NCI-H526 treated with DMSO at 0.1 percent for 48 hours (cell line): ENCODE data around the gene FOSB.
"Not testable (repeated sequence)": the region's sequence is repeated elsewhere in the genome, so short reads cannot be mapped to it uniquely, and the experiment has no call there.

Experiments used
- DNase-seq: peaks from one replicate; lab custom pipeline; 2025; lab: John Stamatoyannopoulos, UW

FOSB gene

DNA sequence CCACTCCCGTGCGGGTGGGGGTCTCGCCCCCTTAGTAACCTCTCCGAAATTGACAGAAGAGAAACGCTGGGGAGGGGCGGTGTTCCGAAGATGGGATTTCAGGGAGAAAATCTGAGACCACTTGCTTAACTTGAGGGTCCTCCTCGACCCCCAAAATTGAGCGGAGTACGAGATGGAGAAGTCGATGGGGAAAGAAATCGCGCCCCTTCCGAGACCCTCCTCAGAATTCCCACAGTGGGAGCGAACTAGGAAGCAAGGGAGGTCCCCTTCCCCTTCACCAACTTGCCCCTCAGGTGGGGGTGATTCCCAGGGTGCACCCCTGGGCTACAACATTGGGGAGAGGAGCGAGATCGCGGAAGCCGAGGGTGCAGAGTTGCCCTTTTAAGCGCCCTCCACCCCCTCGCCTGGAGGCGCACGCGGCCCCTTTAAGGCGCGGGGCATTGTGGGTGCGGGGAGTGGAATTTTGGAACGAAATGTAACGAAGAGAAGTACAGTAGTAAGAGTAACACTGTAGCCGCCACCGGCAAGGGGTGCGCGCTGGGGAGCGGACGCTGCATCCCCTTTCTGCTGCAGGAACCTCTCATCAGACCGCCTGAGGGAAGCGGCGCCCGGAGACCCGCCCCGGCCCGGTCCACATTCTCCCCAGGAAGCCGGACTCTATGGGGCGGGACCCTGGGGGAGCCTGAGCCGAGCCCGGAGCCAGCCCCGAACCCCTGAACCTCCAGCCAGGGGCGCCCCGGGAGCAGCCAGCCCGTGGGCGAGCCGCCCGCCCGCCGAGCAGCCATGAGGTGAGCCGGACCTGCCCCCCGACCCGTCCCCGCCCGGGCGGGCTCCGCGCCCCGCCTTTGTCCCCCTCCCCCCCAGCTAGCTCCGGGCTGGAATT is 39.4 kb downstream of the FOSB start, which contains the start of gene VASP:
VASP (plus strand) TSS at position 491 of the 883 bp plus-strand sequence; CDS start at position 784, 293 bp downstream.
- DNase-seq, result peak; percentile 49

DNA sequence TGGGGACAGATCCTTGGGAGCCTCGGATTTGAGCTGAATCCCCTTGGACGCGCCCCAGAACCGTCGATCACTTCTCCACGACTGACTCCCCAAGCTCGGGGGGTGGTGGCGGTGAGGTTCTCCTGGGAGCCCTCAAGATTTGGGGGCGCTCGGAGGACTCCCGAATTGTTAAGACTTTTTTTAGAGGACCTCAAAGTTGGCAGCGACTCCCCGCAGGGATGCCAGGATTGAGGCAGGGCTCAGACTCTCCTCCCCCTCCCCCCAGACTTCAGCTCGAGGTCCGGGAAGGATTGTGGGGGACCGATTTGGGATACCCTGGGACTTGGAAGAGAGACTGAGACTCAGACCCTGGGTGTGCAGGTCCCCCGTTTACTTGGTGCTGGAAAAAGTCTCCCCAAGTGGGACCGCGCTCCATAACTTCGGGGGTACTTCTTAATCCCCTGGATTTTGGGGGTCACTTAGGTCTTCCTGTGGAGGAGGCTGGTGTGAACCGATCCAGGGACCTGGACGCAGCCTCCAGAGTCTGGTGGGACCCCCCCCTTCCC is 40.1 kb downstream of the FOSB start:
- DNase-seq, result no peak

DNA sequence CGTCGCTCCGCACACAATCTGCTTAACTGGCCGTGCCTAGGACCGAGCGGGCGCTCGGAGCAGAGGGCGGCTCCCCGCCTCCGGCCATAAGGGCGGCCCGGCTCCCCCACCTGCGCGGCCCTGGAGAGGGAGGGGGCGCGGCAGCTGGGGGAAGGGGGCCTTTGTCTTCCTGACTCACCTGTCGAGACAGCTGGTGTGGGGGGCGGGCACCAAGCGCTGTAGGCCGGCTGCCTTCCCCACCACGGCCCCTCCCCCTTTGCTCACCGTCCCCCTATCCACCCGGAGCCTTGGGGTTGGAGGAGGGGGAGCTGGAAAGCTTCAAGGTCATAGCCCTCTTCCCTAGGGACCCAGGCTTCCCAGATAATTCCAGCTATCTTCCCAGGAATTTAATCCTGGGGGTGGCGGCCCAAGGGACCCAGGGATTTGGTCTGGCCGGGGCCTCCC is 40.6 kb downstream of the FOSB start:
- no peak for DNase-seq

DNA sequence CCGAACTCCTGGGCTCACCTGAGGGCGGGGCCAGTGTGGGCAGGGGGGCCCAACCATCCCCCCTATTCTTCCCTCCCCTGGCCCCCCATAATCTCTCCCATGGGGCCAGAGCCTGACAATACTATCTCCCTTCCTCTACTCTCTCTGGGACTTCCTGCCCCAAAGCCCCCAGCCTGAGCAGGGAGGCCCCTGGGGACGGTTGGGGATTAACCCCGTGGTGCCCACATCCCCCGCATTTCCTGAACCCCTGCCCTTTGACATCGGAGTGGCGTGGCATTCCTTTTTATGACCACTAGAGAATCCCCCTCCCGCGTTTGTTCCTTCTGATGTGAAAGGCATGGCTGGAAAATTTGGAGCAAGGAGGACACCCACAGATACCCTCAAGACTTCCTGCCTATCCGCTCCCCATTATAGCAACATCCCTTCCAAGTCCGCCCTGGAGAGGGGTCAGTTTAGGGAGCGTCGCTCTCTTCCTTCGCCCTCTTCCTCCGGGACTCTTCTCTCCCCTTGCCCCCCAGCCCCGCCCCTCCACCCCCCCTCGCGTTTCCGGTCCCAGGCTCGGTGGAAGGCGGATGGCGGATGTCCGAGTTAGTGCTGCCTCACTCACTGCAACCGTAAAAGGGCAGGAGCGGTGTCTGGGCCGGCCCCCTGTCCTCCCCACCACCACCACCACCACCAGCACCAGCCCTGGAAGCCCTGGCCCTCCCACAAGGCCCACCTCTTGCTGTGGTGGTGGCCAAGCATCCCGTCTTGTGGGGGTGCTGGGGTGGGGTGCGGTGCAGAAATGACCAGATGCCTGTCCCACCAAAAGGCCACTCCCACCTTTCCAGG is 41.3 kb downstream of the FOSB start:
- no peak for DNase-seq

DNA sequence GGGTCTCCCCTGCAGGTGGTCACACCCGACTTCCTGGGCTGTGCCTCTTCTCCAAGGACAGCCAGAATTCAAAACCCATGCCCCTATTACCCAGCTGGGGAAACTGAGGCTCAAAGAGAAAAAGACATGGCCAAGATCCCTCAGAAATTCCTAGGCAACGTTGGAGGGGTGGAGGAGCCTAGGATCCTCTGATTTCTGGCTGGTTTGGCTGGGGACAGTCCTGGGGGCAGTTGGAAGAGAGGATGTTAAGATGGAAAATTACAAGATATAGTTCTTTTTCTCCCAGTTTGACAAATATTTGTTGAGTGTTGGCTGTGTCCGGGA is 41.9 kb downstream of the FOSB start:
- no peak for DNase-seq

DNA sequence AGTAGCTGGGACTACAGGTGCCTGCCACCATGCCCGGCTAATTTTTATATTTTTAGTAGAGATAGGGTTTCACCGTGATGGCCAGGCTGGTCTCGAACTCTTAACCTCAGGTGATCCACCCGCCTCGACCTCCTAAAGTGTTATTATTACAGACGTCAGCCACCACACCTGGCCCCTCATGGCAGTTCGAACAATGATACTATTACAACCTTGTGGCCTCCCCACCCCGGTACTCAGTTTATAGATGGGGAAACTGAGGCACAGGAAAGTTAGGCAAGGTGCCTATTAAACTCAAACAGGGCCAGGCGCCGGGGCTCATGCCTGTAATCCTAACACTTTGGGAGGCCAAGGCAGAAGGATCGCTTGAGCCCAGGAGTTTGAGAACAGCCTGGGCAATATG is 42.6 kb downstream of the FOSB start:
- not testable (repeated sequence) for DNase-seq

DNA sequence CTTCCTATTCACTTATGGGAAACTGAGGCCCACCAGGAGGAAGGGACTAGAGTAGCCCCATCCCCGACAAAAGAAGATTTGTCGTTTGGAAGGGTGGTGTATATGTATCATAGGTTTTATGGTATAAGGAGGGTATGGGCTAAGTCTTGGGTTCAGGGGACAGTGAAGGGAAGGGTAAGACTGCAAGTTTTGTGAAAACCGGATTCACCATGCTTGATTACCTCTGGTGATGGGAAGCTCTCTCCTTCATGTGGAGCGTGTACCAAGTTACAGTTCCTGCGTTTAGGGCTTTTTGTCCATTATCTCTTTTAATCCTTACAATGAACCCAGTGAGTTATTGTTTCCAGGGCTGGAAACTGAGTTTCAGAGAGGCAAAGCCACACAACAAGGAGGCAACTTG is 43.3 kb downstream of the FOSB start:
- no peak for DNase-seq

DNA sequence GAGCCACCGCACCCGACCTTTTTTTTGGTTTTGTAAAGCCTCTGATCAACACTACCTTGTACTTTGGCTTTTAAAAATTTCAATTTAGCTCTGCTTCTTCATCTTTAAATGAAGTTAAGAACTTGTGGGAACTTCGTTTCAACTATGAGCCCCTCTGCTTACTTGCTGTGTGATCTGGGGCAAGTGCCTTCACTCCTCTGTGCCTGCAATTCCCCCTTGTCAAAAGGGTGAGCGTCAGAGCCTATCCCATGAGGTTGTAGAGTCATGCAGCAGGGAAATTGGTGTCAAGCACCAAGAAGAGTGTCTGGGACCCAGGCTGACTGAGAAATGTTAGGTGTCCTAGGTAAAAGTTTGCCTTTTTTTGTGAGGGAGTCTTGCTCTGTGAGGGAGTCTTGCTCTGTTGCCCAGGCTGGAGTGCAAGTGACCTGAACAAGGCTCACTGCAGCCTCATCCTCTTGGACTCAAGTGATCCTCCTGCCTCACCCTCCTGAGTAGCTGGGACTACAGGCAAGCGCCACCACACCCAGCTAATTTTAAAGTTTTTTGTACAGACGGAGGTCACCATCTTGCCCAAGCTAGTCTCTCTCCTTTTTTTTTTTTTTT is 45.2 kb downstream of the FOSB start:
- no peak for DNase-seq

DNA sequence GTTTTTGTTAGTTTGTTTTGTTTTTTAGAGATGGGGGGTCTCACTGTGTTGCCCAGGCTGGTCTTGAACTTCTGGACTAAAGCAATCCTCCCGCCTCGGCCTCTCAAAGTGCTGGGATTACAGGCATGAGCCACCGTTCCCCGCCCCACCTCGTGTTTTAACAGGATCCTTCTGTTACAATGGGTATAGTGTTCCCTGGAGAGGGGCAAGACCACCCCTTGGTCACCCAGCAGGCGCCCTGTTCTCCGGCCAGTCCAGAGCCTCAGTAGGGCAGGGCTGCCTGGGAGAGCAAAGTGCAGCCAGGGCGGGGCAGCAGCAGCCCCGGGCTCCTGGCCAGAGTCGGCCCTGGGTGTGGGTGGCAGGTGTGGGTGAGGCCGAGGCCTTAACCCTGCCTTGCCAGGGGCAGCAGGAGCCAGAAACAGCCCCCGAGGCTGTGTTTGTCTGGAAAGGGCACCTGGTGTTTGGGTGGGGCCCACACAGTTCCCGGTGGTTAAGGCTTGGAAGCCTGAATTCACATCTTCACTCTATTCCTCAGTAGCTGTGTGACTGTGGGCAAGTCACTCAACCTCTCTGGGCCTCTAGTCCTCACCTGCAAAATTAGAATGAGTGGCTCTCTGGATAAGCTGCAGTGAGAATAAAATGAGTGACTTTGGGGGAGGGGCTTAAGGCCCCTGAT is 46.7 kb downstream of the FOSB start:
- DNase-seq, result no peak

DNA sequence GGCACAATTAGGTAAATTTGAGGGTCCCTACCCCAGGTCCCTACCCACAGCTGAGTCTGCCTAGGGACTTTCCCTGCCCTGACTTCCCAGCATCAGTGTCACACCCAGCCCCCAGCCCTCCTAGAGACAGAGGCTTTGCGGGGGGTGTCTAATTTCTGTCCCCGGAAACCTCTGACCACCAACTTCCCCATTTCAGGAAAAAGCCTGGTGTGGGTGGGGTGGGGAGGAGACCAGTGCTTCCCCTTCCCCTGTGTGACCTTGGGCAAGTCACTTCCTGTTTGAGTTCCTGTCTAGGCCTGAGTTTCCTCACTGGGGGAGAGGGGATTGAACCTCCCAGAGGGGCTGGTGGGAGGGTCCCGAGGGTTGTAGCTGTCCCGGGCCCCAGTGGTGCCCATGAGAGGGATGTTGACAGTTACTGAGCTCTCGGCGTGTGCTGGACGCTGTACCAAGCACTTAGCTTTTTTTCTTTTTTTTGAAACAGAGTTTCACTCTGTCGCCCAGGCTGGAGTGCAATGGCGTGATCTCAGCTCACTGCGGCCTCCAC is 47.4 kb downstream of the FOSB start:
- no peak for DNase-seq

DNA sequence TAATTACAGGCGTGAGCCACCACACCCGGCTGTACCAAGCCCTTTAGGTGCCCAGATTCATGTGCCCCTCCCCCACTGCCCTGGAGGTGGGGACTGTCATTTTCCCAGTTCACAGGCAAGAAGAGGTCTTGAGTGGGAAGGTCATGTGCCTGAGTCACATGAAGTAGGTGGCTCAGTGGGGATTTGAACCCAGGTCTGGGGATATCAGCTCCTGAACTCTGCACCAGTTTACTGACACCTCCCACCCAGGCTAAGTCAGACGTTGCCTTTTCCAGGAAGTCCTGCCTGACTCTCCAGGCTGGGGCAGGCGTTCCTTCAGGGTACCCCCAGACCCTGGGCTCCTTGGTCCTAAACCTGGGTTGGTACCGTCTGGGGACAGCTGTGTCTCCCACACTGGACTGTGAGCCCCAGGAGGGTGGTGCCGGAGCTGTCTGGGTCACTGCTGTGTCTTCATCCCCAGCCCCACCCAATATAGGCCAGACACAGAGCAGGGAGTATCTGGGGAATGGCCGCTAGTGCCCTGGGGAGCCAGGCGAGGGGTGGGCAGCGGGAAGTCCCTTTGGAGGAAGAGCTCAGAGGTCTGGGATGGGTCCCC is 48.1 kb downstream of the FOSB start:
- no peak for DNase-seq

DNA sequence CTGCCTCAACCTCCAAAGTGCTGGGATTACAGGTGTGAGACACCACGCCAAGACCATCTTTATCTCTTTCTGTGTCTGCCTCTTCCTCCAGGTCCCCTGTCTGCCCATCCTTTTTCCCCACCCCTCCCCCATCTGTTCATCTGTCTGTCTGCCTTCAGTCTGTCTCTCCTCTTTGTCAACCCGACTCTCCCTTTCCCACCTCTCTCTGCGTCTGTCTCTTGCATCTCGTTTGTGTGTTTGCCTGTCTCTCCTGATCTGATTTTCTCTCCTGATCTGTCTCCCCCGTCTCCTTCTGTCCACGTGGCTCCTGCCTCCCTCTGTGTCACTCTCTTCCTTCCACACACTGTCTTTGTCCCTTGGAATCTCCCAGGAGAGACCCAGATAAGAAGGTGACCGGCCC is 49.4 kb downstream of the FOSB start:
- no peak for DNase-seq

DNA sequence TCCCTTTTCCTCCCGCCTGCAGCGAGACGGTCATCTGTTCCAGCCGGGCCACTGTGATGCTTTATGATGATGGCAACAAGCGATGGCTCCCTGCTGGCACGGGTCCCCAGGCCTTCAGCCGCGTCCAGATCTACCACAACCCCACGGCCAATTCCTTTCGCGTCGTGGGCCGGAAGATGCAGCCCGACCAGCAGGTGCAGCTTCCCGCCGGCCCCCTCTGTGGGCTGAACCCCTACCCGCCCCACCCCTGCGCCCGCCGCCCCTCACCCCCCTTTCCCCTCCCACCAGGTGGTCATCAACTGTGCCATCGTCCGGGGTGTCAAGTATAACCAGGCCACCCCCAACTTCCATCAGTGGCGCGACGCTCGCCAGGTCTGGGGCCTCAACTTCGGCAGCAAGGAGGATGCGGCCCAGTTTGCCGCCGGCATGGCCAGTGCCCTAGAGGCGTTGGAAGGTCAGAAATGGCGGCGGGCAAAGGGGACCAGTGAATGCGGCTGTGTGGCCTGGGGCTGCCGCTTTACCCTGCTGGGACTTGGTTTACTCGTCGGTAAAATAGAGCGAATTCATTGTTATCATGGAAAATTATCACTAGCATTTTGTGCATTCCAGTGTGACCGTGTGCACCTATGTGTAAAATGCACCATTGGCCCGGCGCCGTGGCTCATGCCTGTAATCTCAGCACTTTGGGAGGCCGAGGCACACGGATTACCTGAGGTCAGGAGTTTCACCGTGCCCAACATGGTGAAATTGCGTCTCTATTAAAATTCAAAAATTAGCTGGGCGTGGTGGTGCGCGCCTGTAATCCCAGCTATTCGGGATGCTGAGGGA is 50.1 kb downstream of the FOSB start:
- no peak for DNase-seq

DNA sequence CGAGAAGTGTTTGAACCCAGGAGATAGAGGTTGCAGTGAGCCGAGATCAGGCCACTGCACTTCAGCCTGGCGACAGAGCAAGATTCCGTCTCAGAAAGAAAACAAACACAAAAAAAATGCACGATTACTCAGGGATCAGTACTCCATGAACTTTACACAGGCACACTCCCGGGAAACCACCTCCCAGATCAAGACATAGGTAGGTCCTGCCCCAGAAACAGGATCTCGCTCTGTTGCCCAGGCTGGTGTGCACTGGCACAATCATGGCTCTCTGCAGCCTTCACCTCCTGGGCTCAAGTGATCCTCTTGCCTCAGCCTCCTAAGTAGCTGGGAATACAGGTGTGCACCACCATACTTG is 50.7 kb downstream of the FOSB start:
- DNase-seq, result no peak

DNA sequence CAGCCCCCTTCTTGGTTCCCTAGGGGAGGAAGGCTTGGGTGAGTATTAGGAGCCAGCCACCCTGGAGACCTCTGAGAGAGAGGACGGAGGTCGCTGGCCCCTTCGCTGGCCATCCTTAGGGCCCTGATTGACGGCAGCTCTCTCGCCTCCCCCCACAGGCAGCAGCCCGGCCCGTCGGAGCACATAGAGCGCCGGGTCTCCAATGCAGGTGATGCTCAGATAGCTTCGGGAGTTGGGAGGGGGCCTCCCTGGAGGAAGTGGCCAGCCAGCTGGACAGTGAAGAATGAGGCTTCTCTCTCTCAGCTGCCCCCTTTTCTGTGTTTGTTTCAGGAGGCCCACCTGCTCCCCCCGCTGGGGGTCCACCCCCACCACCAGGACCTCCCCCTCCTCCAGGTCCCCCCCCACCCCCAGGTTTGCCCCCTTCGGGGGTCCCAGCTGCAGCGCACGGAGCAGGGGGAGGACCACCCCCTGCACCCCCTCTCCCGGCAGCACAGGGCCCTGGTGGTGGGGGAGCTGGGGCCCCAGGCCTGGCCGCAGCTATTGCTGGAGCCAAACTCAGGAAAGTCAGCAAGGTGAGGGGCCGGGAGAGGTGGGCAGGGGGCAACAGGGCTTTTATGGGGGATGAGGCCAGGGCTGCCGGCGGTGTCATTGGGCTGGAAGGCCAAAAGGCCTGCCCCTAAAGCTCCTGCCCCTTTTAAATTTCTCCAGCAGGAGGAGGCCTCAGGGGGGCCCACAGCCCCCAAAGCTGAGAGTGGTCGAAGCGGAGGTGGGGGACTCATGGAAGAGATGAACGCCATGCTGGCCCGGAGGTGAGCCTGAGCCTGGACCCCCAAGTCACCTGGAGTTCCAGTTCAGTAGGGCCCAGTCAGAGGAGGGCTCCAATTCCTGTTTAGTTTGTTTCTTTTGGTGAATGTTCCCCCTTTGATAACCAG is 54.5 kb downstream of the FOSB start:
- no peak for DNase-seq

DNA sequence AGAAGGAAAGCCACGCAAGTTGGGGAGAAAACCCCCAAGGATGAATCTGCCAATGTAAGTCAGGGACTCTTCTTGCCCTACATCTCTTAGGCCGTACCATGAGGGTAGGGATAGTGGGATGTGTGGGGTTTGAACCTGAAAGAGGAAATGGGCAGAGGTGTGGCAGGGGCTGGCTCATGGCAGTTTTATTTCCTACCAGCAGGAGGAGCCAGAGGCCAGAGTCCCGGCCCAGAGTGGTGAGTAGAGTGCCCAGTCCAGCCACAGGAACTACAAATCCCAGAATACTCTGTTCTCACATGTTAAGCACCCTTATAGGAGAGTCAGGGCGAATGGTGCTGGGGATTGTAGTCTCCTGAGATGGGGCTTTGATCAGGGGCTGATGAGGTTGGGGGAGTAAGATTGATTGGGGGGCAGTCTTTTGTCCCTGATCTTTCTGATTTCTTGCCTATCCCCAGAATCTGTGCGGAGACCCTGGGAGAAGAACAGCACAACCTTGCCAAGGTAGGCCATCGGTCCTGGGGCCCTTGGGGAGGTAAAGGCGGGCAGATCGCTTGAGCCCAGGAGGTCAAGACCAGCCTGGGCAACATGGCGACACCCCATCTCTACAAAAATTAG is 56.0 kb downstream of the FOSB start:
- DNase-seq, result peak; percentile 82

DNA sequence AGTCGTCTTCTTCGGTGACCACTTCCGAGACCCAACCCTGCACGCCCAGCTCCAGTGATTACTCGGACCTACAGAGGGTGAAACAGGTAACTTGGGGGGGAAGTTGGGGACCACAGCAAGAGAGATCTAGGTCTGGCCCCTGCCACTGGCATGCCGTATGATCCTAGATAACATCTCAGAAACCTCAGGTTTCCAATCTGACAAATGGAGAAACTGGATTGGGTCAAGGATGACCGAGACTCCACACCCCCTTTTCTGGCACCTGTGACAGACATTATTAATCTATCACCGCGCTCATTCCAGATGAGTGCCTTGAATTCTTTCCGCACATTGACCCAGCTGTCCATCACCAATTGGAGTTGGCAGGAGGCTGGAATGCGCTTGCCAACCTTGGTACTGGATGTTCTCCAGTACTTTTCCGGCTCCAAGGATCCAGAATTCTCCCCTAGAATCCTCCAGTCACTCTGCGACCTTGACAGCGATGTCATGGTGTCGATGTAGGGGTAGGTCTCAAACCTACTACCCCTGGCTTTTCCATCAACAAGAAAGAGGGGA is 56.9 kb downstream of the FOSB start:
- DNase-seq, result no peak
